Bronchial epithelial cell (primary cell): ENCODE results near the gene WHRN. TPM values are rescaled to one million over a fixed set of nuclear protein-coding genes. Genes with fewer than 3 reads are reported as not detected.

Experiments used
- DNase-seq: peaks from one replicate; pipeline ENCODE4 v3.0.0-alpha.2; 2010; ENCODE audit warnings: low read depth
- FAIRE-seq: peaks from 2 replicates; lab custom pipeline; 2011; peaks lifted over from hg19 to GRCh38; lab: Jason Lieb, UNC
- H3K27me3 ChIP-seq: 2 replicates; pipeline ENCODE4 v1.5.1; 2011; ENCODE audit warnings: low read length; ENCODE audit not compliant: control insufficient read depth, insufficient read depth
- H3K36me3 ChIP-seq: 2 replicates; pipeline ENCODE4 v1.5.1; 2011; ENCODE audit warnings: low read length; ENCODE audit not compliant: control insufficient read depth, insufficient read depth
- H3K4me3 ChIP-seq: 2 replicates; pipeline ENCODE4 v1.5.1; 2011; ENCODE audit warnings: mild to moderate bottlenecking, low read depth, low read length, control low read depth
- total RNA-seq: library from RNA; depleted of rRNA; stranded (reverse); fragments of >200 nt; gene quantifications from 2 replicates; pipeline ENCODE4 v1.2.1, GENCODE V29; 2014
- TF ChIP-seq, protein P1 (sequence below): IDR thresholded peaks from 2 replicates; pipeline ENCODE4 v1.5.1; 2011; ENCODE audit warnings: mild to moderate bottlenecking, moderate library complexity, low read length, control low read depth, inconsistent platforms; ENCODE audit not compliant: insufficient read depth, severe bottlenecking

WHRN gene
- total RNA-seq, 1 donor from 2014 or later: 0.53 TPM

DNA sequence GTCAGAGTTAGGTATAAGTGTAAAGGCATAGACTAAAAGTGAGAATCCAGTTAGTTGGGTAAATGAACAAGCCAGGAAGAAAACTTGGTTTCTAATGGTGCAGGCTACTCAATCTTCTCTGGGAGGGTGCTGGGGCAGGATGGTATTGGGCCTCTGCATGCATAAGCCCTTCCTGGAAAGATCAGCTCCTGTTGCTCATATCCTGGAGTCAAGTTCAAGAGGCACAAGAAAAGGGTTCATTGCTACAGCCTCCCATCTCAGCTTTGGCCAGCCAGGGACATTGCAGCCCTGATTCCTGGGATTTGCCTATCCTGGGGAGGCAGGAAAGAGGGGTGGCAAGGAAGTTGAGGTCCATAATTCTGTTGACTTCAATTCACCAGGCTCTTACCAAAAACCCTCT, 41.6 kb upstream of the WHRN start:
- Histone ChIP-seq H3K4me3 (no peak overlapping the region), H3K36me3 (no peaks in the 10 kb centered on the region), H3K27me3 (no peaks in the 10 kb centered on the region)
- TF ChIP-seq, protein P1, sequence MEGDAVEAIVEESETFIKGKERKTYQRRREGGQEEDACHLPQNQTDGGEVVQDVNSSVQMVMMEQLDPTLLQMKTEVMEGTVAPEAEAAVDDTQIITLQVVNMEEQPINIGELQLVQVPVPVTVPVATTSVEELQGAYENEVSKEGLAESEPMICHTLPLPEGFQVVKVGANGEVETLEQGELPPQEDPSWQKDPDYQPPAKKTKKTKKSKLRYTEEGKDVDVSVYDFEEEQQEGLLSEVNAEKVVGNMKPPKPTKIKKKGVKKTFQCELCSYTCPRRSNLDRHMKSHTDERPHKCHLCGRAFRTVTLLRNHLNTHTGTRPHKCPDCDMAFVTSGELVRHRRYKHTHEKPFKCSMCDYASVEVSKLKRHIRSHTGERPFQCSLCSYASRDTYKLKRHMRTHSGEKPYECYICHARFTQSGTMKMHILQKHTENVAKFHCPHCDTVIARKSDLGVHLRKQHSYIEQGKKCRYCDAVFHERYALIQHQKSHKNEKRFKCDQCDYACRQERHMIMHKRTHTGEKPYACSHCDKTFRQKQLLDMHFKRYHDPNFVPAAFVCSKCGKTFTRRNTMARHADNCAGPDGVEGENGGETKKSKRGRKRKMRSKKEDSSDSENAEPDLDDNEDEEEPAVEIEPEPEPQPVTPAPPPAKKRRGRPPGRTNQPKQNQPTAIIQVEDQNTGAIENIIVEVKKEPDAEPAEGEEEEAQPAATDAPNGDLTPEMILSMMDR: no peak
- no peak for FAIRE-seq
- DNase-seq: no peak

DNA sequence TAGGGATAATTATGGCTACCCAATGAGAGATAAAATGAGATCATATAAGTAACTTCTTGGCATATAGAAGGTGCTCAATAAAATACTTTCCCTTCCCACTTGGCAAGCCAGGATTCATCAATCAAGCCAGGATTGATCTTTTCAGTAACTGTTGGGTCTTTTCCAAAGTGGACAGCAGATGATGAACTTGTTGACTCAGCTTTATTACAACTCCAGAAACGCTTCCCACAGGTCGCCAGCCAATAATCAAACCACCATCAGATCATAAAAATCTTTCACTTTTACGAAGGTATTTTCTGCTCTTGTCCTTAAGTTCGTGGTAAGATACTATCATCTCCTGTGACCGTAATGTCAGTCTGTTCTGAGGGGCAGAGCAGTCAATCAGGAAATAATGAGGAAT, 39.8 kb upstream of the WHRN start:
- Histone ChIP-seq H3K4me3 (no peak overlapping the region), H3K27me3 (no peaks in the 10 kb centered on the region), H3K36me3 (no peaks in the 10 kb centered on the region)
- no peak for FAIRE-seq
- no peak for DNase-seq
- TF ChIP-seq, protein P1: no peak

DNA sequence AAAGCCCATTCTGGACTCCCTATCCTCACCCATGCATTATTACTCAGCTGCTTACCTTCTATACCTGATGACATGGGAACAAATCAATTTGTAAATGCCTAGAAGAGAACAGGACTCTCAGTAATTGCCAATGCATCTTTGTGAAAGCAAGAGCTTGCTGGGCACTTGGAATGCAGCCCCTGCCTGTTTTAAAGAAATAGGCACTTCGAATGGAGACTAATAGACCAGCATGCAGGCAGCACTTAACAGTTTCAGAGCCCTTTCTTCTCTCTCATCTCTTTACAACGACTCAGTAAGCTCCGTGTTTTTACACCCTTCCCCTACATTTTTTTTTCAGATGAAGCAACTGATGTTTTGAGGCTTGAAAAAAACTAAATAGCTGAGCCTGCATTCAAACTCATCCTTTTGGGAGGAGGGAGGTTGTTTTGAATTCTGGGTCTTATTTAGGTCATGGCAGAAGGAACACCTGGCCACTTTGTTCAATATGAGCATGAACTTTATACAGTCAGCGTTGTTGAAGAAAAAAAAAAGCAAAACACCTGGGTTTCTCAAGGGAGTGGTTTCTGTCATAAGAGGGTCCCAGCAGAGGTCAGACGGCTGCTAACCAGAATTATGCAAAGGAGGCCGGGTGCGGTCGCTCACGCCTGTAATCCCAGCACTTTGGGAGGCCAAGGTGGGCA, 34.6 kb upstream of the WHRN start:
- H3K4me3 ChIP-seq: no peak overlapping the region
- FAIRE-seq (no peak), DNase-seq (no peak)
- no peaks in the 10 kb centered on the region for H3K36me3 ChIP-seq
- TF ChIP-seq, protein P1: no peak
- H3K27me3 ChIP-seq: no peaks in the 10 kb centered on the region

DNA sequence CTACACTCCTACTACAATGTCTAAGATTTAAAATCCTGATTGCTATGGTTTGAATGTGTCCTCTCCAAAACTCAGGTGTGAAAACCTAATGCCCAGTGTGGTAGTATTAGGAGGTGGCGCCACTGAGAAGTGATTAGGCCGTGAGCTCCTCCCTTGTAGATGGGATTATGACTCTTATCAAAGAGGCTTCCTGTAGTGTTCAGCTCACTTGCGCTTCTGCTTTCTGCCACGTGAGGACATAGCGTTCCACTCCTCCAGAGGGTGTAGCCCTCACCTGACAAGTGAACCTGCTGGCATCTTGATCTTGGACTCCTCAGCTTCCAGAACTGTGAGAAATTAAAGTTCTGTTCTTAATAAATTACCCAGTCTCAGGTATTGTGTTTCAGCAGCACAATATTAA, 33.0 kb upstream of the WHRN start:
- DNase-seq: peak; percentile 64
- TF ChIP-seq, protein P1: peak; percentile 21
- FAIRE-seq: no peak
- no peaks in the 10 kb centered on the region for H3K36me3 ChIP-seq
- no peak overlapping the region for H3K4me3 ChIP-seq
- peaks cover 2% of the 10 kb centered on the region for H3K27me3 ChIP-seq

DNA sequence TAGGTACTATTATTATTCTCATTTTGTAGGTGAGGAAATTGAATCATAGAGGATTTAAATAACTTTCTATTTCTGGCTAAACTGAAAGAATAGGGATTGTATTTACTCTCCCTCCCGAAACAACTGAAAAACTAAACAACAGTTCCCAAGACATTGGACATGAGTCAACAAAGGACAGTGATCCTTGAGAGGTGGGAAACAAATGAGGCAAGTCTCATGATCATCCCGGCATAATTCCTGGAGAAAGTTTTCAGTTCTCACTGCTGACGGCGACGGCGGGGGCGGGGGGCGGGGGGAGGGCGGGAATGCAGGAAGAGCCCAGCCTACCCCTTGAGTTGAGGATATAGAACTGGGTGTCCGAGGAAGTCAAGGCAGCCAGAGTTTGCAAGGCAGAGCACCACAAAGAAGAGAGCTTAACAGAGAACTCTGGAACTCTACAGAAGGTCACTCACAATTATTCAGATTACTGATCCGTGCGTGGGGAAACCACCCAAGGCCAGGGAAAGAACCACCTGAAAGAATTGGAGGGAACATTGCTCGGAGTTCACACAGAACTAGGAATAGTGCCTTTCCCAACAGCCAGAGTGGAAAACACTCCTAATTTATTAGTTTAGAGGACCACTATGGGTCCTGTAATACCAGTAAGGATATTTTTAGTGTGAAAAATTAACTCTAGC, 27.4 kb upstream of the WHRN start:
- Histone ChIP-seq H3K27me3 (peaks cover 2% of the 10 kb centered on the region), H3K4me3 (no peak overlapping the region), H3K36me3 (no peaks in the 10 kb centered on the region)
- DNase-seq (peak; percentile 24), FAIRE-seq (no peak)
- TF ChIP-seq, protein P1: no peak
